KMS-11 (cell line): ENCODE results near the gene SLC25A13.

Source experiments
- H2AFZ ChIP-seq: fragments of 200-600 bp; sonication (generic); 2 replicates; pipeline ENCODE4 v1.6.1; 2016; ENCODE audit warnings: antibody characterized with exemption, mixed run types, low read depth
- H3K27ac ChIP-seq: fragments of 200-600 bp; sonication (generic); 2 replicates; pipeline ENCODE4 v1.6.1; 2016; ENCODE audit warnings: mild to moderate bottlenecking, mixed run types
- H3K27me3 ChIP-seq: fragments of 200-600 bp; sonication (generic); 2 replicates; pipeline ENCODE4 v1.6.1; 2017; ENCODE audit warnings: mild to moderate bottlenecking, low read depth, mixed run types, moderate library complexity; ENCODE audit not compliant: insufficient read depth
- H3K36me3 ChIP-seq: fragments of 200-600 bp; sonication (generic); 2 replicates; pipeline ENCODE4 v1.6.1; 2017; ENCODE audit warnings: mild to moderate bottlenecking, mixed run types; ENCODE audit not compliant: insufficient read depth
- H3K4me1 ChIP-seq: fragments of 200-600 bp; sonication (generic); 2 replicates; pipeline ENCODE4 v1.6.1; 2016; ENCODE audit warnings: mild to moderate bottlenecking, low read depth, mixed run types; ENCODE audit not compliant: poor library complexity, severe bottlenecking
- H3K4me2 ChIP-seq: fragments of 200-600 bp; sonication (generic); 2 replicates; pipeline ENCODE4 v1.7.0; 2016; ENCODE audit warnings: mild to moderate bottlenecking, mixed run types
- H3K4me3 ChIP-seq: fragments of 200-600 bp; sonication (generic); IDR thresholded peaks from 2 replicates; pipeline ENCODE4 v1.6.1; 2017; ENCODE audit warnings: low read depth, low read length, mixed read lengths; ENCODE audit not compliant: insufficient read depth
- H3K79me2 ChIP-seq: fragments of 200-600 bp; sonication (generic); 2 replicates; pipeline ENCODE4 v1.6.1; 2016; ENCODE audit warnings: low read depth, mixed run types; ENCODE audit not compliant: insufficient read depth
- H3K9ac ChIP-seq: fragments of 200-600 bp; sonication (generic); 2 replicates; pipeline ENCODE4 v1.6.1; 2016; ENCODE audit warnings: mild to moderate bottlenecking, mixed run types
- H4K20me1 ChIP-seq: fragments of 200-600 bp; sonication (generic); 2 replicates; pipeline ENCODE4 v1.6.1; 2016; ENCODE audit warnings: mild to moderate bottlenecking, mixed run types; ENCODE audit not compliant: insufficient read depth
- CTCF ChIP-seq: fragments of 200-600 bp; sonication (generic); conservative IDR thresholded peaks from 2 replicates; pipeline ENCODE4 v1.6.1; 2017; ENCODE audit warnings: low read depth, mild to moderate bottlenecking, antibody characterized with exemption, low read length, moderate library complexity, mixed read lengths

Gene SLC25A13

GRCh38 chr7:96224685-96225084 is 97.2 kb downstream of the SLC25A13 start:
- H4K20me1 ChIP-seq, result no peaks in the 10 kb centered on the region
- TF ChIP-seq CTCF, result no peak
- no peaks in the 10 kb centered on the region for H3K79me2 ChIP-seq
- H2AFZ ChIP-seq, result no peak overlapping the region
- H3K4me3 ChIP-seq, result no peak overlapping the region
- H3K27ac ChIP-seq, result no peak overlapping the region
- H3K4me2 ChIP-seq, result no peak overlapping the region
- H3K27me3 ChIP-seq, result no peaks in the 10 kb centered on the region
- H3K36me3 ChIP-seq, result no peaks in the 10 kb centered on the region
- H3K4me1 ChIP-seq, result no peaks in the 10 kb centered on the region
- no peak overlapping the region for H3K9ac ChIP-seq

- Histone ChIP-seq H4K20me1 (no peaks in the 10 kb centered on the region), H3K9ac (no peak overlapping the region), H3K79me2 (no peaks in the 10 kb centered on the region), H3K4me3 (no peak overlapping the region), H3K4me1 (no peaks in the 10 kb centered on the region), H3K4me2 (no peak overlapping the region), H2AFZ (no peak overlapping the region), H3K36me3 (no peaks in the 10 kb centered on the region), H3K27ac (no peak overlapping the region), H3K27me3 (no peaks in the 10 kb centered on the region)
- TF ChIP-seq CTCF, result no peak
These were observed 97.8 kb downstream of the SLC25A13 start for GRCh38 chr7:96224073-96224472.

DNA sequence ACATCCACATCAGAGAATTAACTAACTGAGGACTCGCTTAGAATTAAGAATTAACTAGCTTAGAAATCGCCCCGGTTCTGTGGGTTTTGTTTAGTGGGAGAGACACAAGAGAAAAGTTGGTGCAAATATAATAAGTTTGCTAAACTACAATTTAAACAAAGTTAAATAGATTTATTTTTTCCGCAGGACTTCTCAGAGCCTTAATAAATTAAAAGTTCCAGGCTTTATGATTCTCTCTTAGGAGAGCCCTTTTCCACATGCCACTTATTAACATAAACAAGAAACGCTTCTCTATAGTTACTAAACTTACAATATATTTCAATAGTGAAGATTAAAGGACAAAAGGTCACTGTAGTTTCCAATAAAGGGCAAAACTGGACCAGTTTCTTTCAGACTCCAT is 100.0 kb downstream of the SLC25A13 start:
- Histone ChIP-seq H3K4me3 (no peak overlapping the region), H3K27me3 (no peaks in the 10 kb centered on the region), H3K4me2 (no peak overlapping the region), H3K79me2 (no peaks in the 10 kb centered on the region), H3K4me1 (no peaks in the 10 kb centered on the region), H4K20me1 (no peaks in the 10 kb centered on the region), H3K36me3 (no peaks in the 10 kb centered on the region), H3K9ac (no peak overlapping the region), H2AFZ (no peak overlapping the region), H3K27ac (no peak overlapping the region)
- TF ChIP-seq CTCF, result no peak

- H3K79me2 ChIP-seq, result no peaks in the 10 kb centered on the region
- H3K27me3 ChIP-seq, result no peaks in the 10 kb centered on the region
- no peak overlapping the region for H3K9ac ChIP-seq
- TF ChIP-seq CTCF, result no peak
- H3K36me3 ChIP-seq, result no peaks in the 10 kb centered on the region
- no peaks in the 10 kb centered on the region for H3K4me1 ChIP-seq
- H3K4me2 ChIP-seq, result no peak overlapping the region
- no peak overlapping the region for H2AFZ ChIP-seq
- H3K4me3 ChIP-seq, result no peak overlapping the region
- H3K27ac ChIP-seq, result no peak overlapping the region
- no peaks in the 10 kb centered on the region for H4K20me1 ChIP-seq
These were observed 102.3 kb downstream of the SLC25A13 start for GRCh38 chr7:96219378-96220130.
